Measurements from ENCODE around the gene FMNL2.
A peak's percentile ranks its signal among the peaks of the same experiment; 100 is the strongest.

Gene FMNL2

GRCh38 chr2:152629202-152629601 lies 294.2 kb downstream of the FMNL2 start:
- H4K91ac ChIP-seq (ENCODE audit: low read length) = no peak overlapping the region
- no peak overlapping the region for H3K4me2 ChIP-seq (ENCODE audit: low read length, poor library complexity, severe bottlenecking)
- H3K4me3 ChIP-seq (ENCODE audit: insufficient read depth in 1 of 2, low read depth in 1 of 2, low read length in 2 of 2) = no peak overlapping the region
- H3K27ac ChIP-seq (ENCODE audit: low read length, poor library complexity, severe bottlenecking) = no peak overlapping the region
- no peak overlapping the region for H2BK12ac ChIP-seq (ENCODE audit: low read length in 2 of 2)
- no peak overlapping the region for H3K14ac ChIP-seq (ENCODE audit: low read length in 2 of 2)
- 80% methylated on average over 1 of the region's 1 CpG for WGBS
- H4K8ac ChIP-seq (ENCODE audit: low read length) = no peak overlapping the region
- H2AK5ac ChIP-seq (ENCODE audit: low read length, severe bottlenecking) = no peak overlapping the region
- no peaks in the 10 kb centered on the region for H3K27me3 ChIP-seq (ENCODE audit: control insufficient read depth in 1 of 2, insufficient read depth in 1 of 2, low read length in 2 of 2)
- no peak overlapping the region for H3K9ac ChIP-seq (ENCODE audit: low read length)
- no peak overlapping the region for H3K23ac ChIP-seq (ENCODE audit: low read length in 2 of 2)
- H2BK5ac ChIP-seq (ENCODE audit: low read depth, low read length, poor library complexity, severe bottlenecking) = no peak overlapping the region
- peaks cover 23% of the 10 kb centered on the region for H3K79me1 ChIP-seq (replicated peaks; ENCODE audit: low read length, poor library complexity, severe bottlenecking)
- no peaks in the 10 kb centered on the region for H3K4me1 ChIP-seq (ENCODE audit: control insufficient read depth, insufficient read depth, low read depth, low read length)
- no peak overlapping the region for H3K4ac ChIP-seq (ENCODE audit: low read depth in 1 of 2, low read length in 2 of 2)
- no peak for DNase-seq
- H3K18ac ChIP-seq (ENCODE audit: low read depth in 1 of 2, low read length in 2 of 2) = no peak overlapping the region
- no peak overlapping the region for H2BK15ac ChIP-seq (ENCODE audit: low read depth, poor library complexity, severe bottlenecking)
- no peak overlapping the region for H2BK120ac ChIP-seq (ENCODE audit: low read depth, low read length)
- H3K9me3 ChIP-seq (ENCODE audit: control insufficient read depth, low read length) = no peaks in the 10 kb centered on the region
- H3K36me3 ChIP-seq (ENCODE audit: control insufficient read depth in 1 of 2, insufficient read depth in 2 of 2, low read depth in 1 of 2, low read length in 2 of 2) = peaks cover 25 to 88% of the 10 kb centered on the region in 2 experiments
- H2AFZ ChIP-seq (ENCODE audit: low read depth, low read length) = no peak overlapping the region

DNA sequence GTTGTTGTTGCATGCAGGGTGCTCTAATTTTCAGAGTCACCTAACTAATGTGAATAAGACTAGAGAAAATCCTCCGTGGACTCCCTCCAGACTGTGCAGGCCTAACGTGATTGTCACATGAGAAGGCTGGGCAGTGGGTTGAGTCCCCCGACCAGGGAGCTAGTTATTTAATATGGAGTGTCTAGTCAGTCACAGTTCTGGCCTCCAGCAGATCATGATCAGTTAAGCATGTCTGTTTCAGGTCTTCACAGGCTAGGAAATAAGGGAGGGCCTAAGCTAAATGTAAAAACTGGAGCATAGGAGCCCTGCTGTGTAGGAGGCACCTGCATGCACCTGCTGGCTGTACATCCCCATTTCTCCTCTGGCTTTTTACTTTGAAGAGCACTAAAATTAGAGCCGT lies 295.5 kb downstream of the FMNL2 start:
- H3K9ac ChIP-seq (ENCODE audit: low read length) = no peak overlapping the region
- no peak overlapping the region for H2BK120ac ChIP-seq (ENCODE audit: low read depth, low read length)
- H3K79me1 ChIP-seq (replicated peaks; ENCODE audit: low read length, poor library complexity, severe bottlenecking) = peaks cover 14% of the 10 kb centered on the region
- no peak overlapping the region for H2BK15ac ChIP-seq (ENCODE audit: low read depth, poor library complexity, severe bottlenecking)
- H3K4me1 ChIP-seq (ENCODE audit: control insufficient read depth, insufficient read depth, low read depth, low read length) = no peaks in the 10 kb centered on the region
- H3K27me3 ChIP-seq (ENCODE audit: control insufficient read depth in 1 of 2, insufficient read depth in 1 of 2, low read length in 2 of 2) = no peaks in the 10 kb centered on the region
- no peak overlapping the region for H3K23ac ChIP-seq (ENCODE audit: low read length in 2 of 2)
- 92% methylated on average over 4 of the region's 4 CpGs for WGBS
- H3K4me2 ChIP-seq (ENCODE audit: low read length, poor library complexity, severe bottlenecking) = no peak overlapping the region
- H3K4ac ChIP-seq (ENCODE audit: low read depth in 1 of 2, low read length in 2 of 2) = no peak overlapping the region
- H3K36me3 ChIP-seq (ENCODE audit: control insufficient read depth in 1 of 2, insufficient read depth in 2 of 2, low read depth in 1 of 2, low read length in 2 of 2) = peaks cover 23 to 91% of the 10 kb centered on the region in 2 experiments
- H4K91ac ChIP-seq (ENCODE audit: low read length) = no peak overlapping the region
- H3K27ac ChIP-seq (ENCODE audit: low read length, poor library complexity, severe bottlenecking) = no peak overlapping the region
- H3K4me3 ChIP-seq (ENCODE audit: insufficient read depth in 1 of 2, low read depth in 1 of 2, low read length in 2 of 2) = no peak overlapping the region
- no peak overlapping the region for H2BK5ac ChIP-seq (ENCODE audit: low read depth, low read length, poor library complexity, severe bottlenecking)
- no peak overlapping the region for H3K14ac ChIP-seq (ENCODE audit: low read length in 2 of 2)
- no peak overlapping the region for H2AK5ac ChIP-seq (ENCODE audit: low read length, severe bottlenecking)
- H3K9me3 ChIP-seq (ENCODE audit: control insufficient read depth, low read length) = no peaks in the 10 kb centered on the region
- no peak for DNase-seq
- H2AFZ ChIP-seq (ENCODE audit: low read depth, low read length) = no peak overlapping the region
- no peak overlapping the region for H2BK12ac ChIP-seq (ENCODE audit: low read length in 2 of 2)
- H3K18ac ChIP-seq (ENCODE audit: low read depth in 1 of 2, low read length in 2 of 2) = no peak overlapping the region
- no peak overlapping the region for H4K8ac ChIP-seq (ENCODE audit: low read length)

DNA sequence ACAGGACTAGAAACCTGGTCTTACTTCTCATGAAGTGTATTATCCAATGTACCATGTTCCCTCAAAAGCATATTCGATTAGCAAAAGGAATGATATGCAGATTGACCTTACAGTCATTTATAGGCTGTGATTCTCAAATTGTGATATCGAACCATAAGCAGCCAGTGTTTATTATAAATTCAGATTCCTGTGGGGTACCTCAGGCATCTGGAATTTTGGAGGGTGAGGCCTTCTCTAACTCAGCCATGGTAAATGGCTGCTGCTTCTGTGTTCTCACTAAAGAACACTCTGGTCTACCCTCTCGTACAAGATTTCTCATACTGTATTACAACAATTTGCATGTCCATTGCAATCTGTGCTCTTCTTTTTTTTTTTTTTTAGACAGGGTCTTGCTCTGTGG lies 297.8 kb downstream of the FMNL2 start:
- Histone ChIP-seq H3K9me3 (ENCODE audit: control insufficient read depth, low read length) (no peaks in the 10 kb centered on the region), H3K9ac (ENCODE audit: low read length) (no peak overlapping the region), H2BK5ac (ENCODE audit: low read depth, low read length, poor library complexity, severe bottlenecking) (no peak overlapping the region), H2BK15ac (ENCODE audit: low read depth, poor library complexity, severe bottlenecking) (no peak overlapping the region), H3K27ac (ENCODE audit: low read length, poor library complexity, severe bottlenecking) (no peak overlapping the region), H3K14ac (ENCODE audit: low read length in 2 of 2) (no peak overlapping the region), H3K23ac (ENCODE audit: low read length in 2 of 2) (no peak overlapping the region), H3K36me3 (ENCODE audit: control insufficient read depth in 1 of 2, insufficient read depth in 2 of 2, low read depth in 1 of 2, low read length in 2 of 2) (peaks cover 34 to 94% of the 10 kb centered on the region in 2 experiments), H3K79me1 (replicated peaks; ENCODE audit: low read length, poor library complexity, severe bottlenecking) (peaks cover 24% of the 10 kb centered on the region), H3K27me3 (ENCODE audit: control insufficient read depth in 1 of 2, insufficient read depth in 1 of 2, low read length in 2 of 2) (no peaks in the 10 kb centered on the region), H4K91ac (ENCODE audit: low read length) (no peak overlapping the region), H2AK5ac (ENCODE audit: low read length, severe bottlenecking) (no peak overlapping the region), H2AFZ (ENCODE audit: low read depth, low read length) (no peak overlapping the region), H3K4me1 (ENCODE audit: control insufficient read depth, insufficient read depth, low read depth, low read length) (no peaks in the 10 kb centered on the region), H4K8ac (ENCODE audit: low read length) (no peak overlapping the region), H3K18ac (ENCODE audit: low read depth in 1 of 2, low read length in 2 of 2) (no peak overlapping the region), H2BK120ac (ENCODE audit: low read depth, low read length) (no peak overlapping the region), H3K4ac (ENCODE audit: low read depth in 1 of 2, low read length in 2 of 2) (no peak overlapping the region), H3K4me2 (ENCODE audit: low read length, poor library complexity, severe bottlenecking) (no peak overlapping the region), H2BK12ac (ENCODE audit: low read length in 2 of 2) (no peak overlapping the region), H3K4me3 (ENCODE audit: insufficient read depth in 1 of 2, low read depth in 1 of 2, low read length in 2 of 2) (no peak overlapping the region)
- DNase-seq = no peak
- 100% methylated on average over 3 of the region's 3 CpGs for WGBS

DNA sequence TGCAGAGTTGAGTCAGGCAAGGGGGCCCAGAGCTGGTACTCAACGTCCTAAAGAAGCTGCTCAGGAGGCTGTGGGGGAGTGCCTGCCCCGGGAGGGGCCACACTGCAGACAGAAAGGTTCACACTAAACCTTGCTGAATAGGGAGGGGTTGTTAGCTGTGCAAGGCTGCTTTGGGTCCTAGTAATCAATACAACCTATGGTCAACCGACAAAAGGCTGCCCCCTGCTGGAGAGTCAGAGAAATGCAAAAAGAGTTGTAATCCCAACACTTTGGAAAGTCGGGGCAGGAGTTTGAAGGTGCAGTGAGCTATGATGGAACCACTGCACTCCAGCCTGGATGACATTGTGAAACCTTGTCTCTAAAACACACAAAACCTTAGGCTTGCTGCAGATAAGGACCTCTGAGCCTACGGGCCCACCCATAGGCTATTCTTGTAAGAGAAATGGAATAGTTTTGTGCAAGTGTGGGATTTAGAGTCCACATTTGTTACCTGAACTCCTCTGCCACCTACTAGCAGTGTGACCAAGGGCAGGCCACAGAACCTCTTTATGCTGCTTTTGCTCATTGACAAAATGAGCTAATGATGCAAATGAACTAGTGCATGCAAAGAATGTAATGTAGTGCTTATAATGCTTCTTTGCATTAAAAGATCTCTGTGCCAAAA lies 300.8 kb downstream of the FMNL2 start:
- no peak overlapping the region for H2BK15ac ChIP-seq (ENCODE audit: low read depth, poor library complexity, severe bottlenecking)
- H3K4ac ChIP-seq (ENCODE audit: low read depth in 1 of 2, low read length in 2 of 2) = no peak overlapping the region
- H2BK12ac ChIP-seq (ENCODE audit: low read length in 2 of 2) = no peak overlapping the region
- H3K4me2 ChIP-seq (ENCODE audit: low read length, poor library complexity, severe bottlenecking) = no peak overlapping the region
- H3K14ac ChIP-seq (ENCODE audit: low read length in 2 of 2) = no peak overlapping the region
- peaks cover 47 to 94% of the 10 kb centered on the region in 2 experiments for H3K36me3 ChIP-seq (ENCODE audit: control insufficient read depth in 1 of 2, insufficient read depth in 2 of 2, low read depth in 1 of 2, low read length in 2 of 2)
- H3K9me3 ChIP-seq (ENCODE audit: control insufficient read depth, low read length) = no peaks in the 10 kb centered on the region
- H4K91ac ChIP-seq (ENCODE audit: low read length) = no peak overlapping the region
- H3K79me1 ChIP-seq (replicated peaks; ENCODE audit: low read length, poor library complexity, severe bottlenecking) = peaks cover 17% of the 10 kb centered on the region
- H4K8ac ChIP-seq (ENCODE audit: low read length) = no peak overlapping the region
- no peak overlapping the region for H2BK120ac ChIP-seq (ENCODE audit: low read depth, low read length)
- no peak overlapping the region for H3K27ac ChIP-seq (ENCODE audit: low read length, poor library complexity, severe bottlenecking)
- H2AFZ ChIP-seq (ENCODE audit: low read depth, low read length) = no peak overlapping the region
- no peak overlapping the region for H3K9ac ChIP-seq (ENCODE audit: low read length)
- H2BK5ac ChIP-seq (ENCODE audit: low read depth, low read length, poor library complexity, severe bottlenecking) = no peak overlapping the region
- peak; percentile 64 for DNase-seq
- H3K4me3 ChIP-seq (ENCODE audit: insufficient read depth in 1 of 2, low read depth in 1 of 2, low read length in 2 of 2) = no peak overlapping the region
- no peak overlapping the region for H2AK5ac ChIP-seq (ENCODE audit: low read length, severe bottlenecking)
- H3K4me1 ChIP-seq (ENCODE audit: control insufficient read depth, insufficient read depth, low read depth, low read length) = no peaks in the 10 kb centered on the region
- WGBS = 42% methylated on average over 5 of the region's 5 CpGs
- H3K23ac ChIP-seq (ENCODE audit: low read length in 2 of 2) = no peak overlapping the region
- no peaks in the 10 kb centered on the region for H3K27me3 ChIP-seq (ENCODE audit: control insufficient read depth in 1 of 2, insufficient read depth in 1 of 2, low read length in 2 of 2)
- H3K18ac ChIP-seq (ENCODE audit: low read depth in 1 of 2, low read length in 2 of 2) = no peak overlapping the region

All from mesenchymal stem cell (in vitro differentiated cells and primary cell).